NCI-H2107 treated with DMSO at 0.1 percent for 48 hours (cell line): ENCODE measurements around the gene ETS1.
A peak's percentile ranks its signal among the peaks of the same experiment; 100 is the strongest.

Experiments
- DNase-seq: peaks from one replicate; lab custom pipeline; 2025; ENCODE audit not compliant: unreplicated experiment; lab: John Stamatoyannopoulos, UW

Gene ETS1

GRCh38 chr11:128619007-128619406 is 31.6 kb upstream of the ETS1 start:
- no peak for DNase-seq

- no peak for DNase-seq
Observed at GRCh38 chr11:128618603-128619002, 31.2 kb upstream of the ETS1 start.

GRCh38 chr11:128616161-128616560 is 28.8 kb upstream of the ETS1 start:
- DNase-seq: no peak

GRCh38 chr11:128615612-128616011 is 28.3 kb upstream of the ETS1 start:
- no peak for DNase-seq

GRCh38 chr11:128615076-128615475 is 27.7 kb upstream of the ETS1 start:
- DNase-seq: no peak

- DNase-seq: no peak
Observed at GRCh38 chr11:128614026-128614425, 26.7 kb upstream of the ETS1 start.

GRCh38 chr11:128613300-128613995 is 26.1 kb upstream of the ETS1 start:
- DNase-seq: no peak

GRCh38 chr11:128610721-128611617 is 23.6 kb upstream of the ETS1 start:
- DNase-seq: peak; percentile 9

GRCh38 chr11:128609785-128610184 is 22.4 kb upstream of the ETS1 start:
- DNase-seq: no peak

GRCh38 chr11:128608746-128609407 is 21.5 kb upstream of the ETS1 start:
- no peak for DNase-seq

GRCh38 chr11:128607819-128608218 is 20.5 kb upstream of the ETS1 start:
- no peak for DNase-seq

- DNase-seq: no peak
Observed at GRCh38 chr11:128604723-128605122, 17.4 kb upstream of the ETS1 start.

- DNase-seq: no peak
Observed at GRCh38 chr11:128603752-128604414, 16.5 kb upstream of the ETS1 start.

GRCh38 chr11:128603003-128603696 is 15.8 kb upstream of the ETS1 start:
- no peak for DNase-seq

- no peak for DNase-seq
Observed at GRCh38 chr11:128599729-128600128, 12.4 kb upstream of the ETS1 start.

GRCh38 chr11:128598506-128599150 is 11.3 kb upstream of the ETS1 start:
- no peak for DNase-seq

GRCh38 chr11:128598096-128598495 is 10.7 kb upstream of the ETS1 start:
- no peak for DNase-seq

- no peak for DNase-seq
Observed at GRCh38 chr11:128597209-128597608, 9.9 kb upstream of the ETS1 start.

GRCh38 chr11:128596250-128596649 is 8.9 kb upstream of the ETS1 start:
- DNase-seq: no peak

GRCh38 chr11:128595775-128596174 is 8.4 kb upstream of the ETS1 start:
- DNase-seq: no peak
